Right lobe of liver (tissue), 4 donors: Measurements from ENCODE around the gene LDLRAD4.

Experiments used
- POLR2A ChIP-seq: fragments of 450-650 bp; IDR thresholded peaks from one replicate; pipeline ENCODE4 v1.6.1; 2017; ENCODE audit warnings: antibody characterized with exemption, mild to moderate bottlenecking
- TF ChIP-seq, protein P1 (sequence below), 4 donors: fragments of 200-600 bp in 3 of 4; fragments of 450-650 bp in 1 of 4; IDR thresholded peaks; one replicate each; pipeline versions ENCODE4 v1.5.1 to v1.8.0; 2016 to 2022; ENCODE audit warnings: antibody characterized with exemption in 4 of 4, mild to moderate bottlenecking in 2 of 4
- donor health status: DM: no; HTN: no; CAD: no.
- donor health status: DM: no; HTN: no; CAD: no.
- donor health status: DM: no; HTN: yes; CAD: no.

DNA sequence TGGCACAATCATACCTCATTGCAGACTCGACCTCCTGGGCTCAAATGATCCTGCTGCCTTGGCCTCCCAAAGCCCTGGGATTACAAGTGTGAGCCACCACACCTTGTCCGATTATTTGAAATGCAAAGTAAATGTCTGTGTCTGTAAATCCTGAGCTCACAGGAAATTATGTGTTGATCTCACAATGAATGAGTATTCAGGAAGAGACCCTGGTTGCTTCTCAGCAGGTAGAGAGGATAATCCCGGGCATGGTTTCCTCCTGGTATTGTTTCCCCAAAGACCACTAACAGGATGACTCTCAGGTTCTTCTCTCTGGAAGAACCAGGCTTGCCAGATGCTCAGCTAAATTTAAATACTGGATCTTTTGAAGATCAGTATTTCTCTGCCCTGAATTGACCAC is 147.6 kb downstream of the LDLRAD4 start:
- TF ChIP-seq, protein P1, sequence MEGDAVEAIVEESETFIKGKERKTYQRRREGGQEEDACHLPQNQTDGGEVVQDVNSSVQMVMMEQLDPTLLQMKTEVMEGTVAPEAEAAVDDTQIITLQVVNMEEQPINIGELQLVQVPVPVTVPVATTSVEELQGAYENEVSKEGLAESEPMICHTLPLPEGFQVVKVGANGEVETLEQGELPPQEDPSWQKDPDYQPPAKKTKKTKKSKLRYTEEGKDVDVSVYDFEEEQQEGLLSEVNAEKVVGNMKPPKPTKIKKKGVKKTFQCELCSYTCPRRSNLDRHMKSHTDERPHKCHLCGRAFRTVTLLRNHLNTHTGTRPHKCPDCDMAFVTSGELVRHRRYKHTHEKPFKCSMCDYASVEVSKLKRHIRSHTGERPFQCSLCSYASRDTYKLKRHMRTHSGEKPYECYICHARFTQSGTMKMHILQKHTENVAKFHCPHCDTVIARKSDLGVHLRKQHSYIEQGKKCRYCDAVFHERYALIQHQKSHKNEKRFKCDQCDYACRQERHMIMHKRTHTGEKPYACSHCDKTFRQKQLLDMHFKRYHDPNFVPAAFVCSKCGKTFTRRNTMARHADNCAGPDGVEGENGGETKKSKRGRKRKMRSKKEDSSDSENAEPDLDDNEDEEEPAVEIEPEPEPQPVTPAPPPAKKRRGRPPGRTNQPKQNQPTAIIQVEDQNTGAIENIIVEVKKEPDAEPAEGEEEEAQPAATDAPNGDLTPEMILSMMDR (IDR thresholded peaks at IDR 0.05): no peak
- no peak for TF ChIP-seq POLR2A
